HG03432 (cell line): Measurements from ENCODE around the gene PPP1R9B.

Experiments used
- ATAC-seq: cut with Tn5 transposase; IDR thresholded peaks from one replicate; pipeline ENCODE4 v1.9.1; 2021; ENCODE audit warnings: mild to moderate bottlenecking, moderate library complexity; ENCODE audit not compliant: unreplicated experiment

PPP1R9B gene

GRCh38 chr17:50129728-50130558 lies 20.5 kb downstream of the PPP1R9B start, which contains the start of gene SAMD14:
Gene SAMD14 (minus strand): TSS chr17:50130160. CDS start chr17:50124959, 5,201 bp downstream.
- ATAC-seq, result peak; percentile 49

- ATAC-seq, result no peak
Measured at GRCh38 chr17:50129353-50129727, 21.1 kb downstream of the PPP1R9B start.

DNA sequence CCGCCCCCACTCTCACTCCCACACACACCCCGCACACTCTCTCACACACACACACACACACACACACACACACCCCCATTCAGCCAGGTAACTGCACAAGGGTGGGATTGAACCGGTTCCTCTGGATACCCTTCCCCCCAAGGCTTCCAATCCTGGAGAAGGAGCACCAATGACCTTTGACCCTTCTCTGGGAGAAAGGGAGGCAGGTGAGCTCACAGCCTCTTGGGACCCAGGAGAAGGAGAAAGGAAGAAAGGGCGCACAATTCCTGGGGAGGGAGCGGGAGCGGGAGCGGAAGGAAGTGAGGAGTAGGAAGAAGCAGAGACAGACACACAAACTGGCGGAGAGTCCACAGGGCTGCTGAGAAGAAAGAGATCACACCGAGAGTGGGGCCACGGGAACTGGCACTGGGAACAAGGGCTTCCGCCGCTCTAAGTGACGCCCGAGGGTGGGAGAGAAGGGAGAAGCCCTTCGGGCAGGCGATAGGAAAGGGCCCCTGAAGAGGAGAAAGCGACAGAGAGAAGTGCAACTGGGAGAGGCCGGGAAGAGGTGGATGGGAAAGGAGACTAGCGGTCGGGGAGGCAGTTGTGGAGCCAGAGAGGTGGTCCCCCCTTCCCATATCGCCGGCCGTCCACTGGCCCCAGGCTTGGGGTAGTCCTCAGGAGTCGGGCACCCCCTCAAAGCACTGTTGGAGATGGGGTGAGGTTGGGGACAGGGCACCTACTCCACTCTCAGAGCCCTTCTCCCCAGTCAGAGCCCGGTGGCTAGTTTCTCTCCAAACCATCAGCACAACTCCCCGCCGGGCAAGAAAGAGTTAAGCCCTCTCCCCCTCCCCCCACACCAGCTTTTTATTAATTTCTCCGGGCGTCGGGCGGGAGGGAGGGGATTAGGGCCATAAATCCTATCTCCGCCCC lies 21.8 kb downstream of the PPP1R9B start:
- ATAC-seq, result no peak

DNA sequence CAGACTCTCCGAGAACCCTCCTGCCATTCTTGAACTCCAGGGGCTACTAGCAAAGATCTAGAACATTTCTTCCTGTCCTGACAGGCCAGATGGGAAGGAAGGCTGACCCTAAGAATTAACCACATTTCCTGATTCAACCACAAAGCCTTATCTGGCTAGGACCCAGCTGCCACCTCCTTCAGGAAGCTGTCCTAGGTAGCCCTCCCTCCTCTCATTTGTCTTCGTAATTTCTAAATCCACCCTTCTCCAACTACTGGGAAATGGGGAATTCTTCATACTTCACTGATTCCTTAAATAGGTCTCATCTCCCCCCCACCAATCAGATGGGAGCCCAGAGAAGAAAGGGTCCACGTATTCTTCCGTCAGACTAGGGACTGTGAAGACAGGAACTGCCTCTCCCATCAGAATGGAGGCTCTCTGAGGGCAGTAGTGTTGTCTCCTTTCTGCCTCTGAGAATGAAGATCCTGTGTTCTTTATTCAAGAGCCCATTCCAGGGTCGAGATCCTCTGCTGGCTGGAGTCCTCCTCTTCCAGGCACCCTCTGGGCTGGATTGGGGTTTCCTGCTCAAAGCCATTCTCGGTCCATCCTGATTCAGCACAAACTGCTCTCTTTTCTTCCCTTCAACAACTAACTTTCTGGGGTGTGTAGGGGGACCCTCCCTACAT lies 22.6 kb downstream of the PPP1R9B start:
- no peak for ATAC-seq

- ATAC-seq, result no peak
Measured at GRCh38 chr17:50125420-50125997, 25.0 kb downstream of the PPP1R9B start.

GRCh38 chr17:50123649-50124349 lies 26.7 kb downstream of the PPP1R9B start:
- no peak for ATAC-seq

DNA sequence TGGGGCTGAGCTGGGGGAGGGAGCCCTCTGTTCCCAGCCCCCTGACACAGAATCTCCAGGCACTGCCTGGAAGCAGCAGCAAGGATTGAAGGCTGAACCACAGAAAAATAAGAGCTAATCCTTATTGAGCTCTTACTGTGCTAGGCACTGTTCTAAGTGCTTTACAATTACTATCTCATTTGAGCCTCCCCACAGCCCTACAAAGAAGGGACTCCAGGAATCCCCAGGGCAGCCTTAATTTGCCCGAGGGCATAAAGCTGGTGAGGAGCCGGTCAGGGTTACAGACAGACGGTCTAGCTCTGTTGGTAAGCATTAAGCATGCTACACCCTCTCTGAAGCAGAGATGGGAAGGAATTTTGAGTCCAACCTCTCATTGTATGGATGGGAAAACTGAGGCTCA lies 27.5 kb downstream of the PPP1R9B start:
- no peak for ATAC-seq

- no peak for ATAC-seq
Measured at GRCh38 chr17:50120475-50121253, 29.8 kb downstream of the PPP1R9B start.

- ATAC-seq, result no peak
Measured at GRCh38 chr17:50118828-50119218, 31.7 kb downstream of the PPP1R9B start.

DNA sequence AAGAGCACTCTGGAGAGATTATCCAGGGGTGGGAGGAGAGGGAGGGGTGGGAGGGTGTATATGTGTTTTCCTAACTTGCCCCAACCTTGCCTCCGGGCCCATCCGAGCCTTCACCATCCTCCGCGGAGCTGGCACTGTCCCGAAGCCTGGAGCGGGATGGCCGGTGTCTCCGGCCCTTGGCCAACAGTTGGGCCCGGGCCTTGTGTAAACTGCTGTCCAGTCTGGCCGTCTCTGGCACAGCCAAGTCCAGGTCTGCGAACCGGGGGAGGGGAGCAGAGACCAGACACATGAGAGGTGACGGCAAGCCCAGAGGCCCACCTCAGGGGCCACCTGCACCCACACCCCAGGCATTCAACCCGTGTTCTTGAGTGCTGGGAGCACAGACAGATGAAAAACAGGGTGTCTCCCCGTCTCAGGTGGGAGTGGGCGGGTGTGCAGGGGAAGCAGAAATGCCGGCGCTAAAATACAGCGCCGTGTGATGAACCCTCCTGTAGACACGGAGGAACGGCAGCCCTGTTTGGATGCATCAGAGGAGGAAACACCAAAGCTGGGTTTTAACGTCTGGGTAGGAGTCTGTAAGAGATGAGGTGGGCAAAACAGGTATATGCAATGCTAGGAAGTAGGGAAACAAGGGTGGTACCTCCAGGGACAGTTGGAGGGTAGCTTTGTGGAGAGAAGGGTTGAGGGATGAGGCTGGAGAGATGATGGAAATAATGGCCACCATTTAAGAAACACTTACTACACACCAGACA lies 32.2 kb downstream of the PPP1R9B start:
- no peak for ATAC-seq

DNA sequence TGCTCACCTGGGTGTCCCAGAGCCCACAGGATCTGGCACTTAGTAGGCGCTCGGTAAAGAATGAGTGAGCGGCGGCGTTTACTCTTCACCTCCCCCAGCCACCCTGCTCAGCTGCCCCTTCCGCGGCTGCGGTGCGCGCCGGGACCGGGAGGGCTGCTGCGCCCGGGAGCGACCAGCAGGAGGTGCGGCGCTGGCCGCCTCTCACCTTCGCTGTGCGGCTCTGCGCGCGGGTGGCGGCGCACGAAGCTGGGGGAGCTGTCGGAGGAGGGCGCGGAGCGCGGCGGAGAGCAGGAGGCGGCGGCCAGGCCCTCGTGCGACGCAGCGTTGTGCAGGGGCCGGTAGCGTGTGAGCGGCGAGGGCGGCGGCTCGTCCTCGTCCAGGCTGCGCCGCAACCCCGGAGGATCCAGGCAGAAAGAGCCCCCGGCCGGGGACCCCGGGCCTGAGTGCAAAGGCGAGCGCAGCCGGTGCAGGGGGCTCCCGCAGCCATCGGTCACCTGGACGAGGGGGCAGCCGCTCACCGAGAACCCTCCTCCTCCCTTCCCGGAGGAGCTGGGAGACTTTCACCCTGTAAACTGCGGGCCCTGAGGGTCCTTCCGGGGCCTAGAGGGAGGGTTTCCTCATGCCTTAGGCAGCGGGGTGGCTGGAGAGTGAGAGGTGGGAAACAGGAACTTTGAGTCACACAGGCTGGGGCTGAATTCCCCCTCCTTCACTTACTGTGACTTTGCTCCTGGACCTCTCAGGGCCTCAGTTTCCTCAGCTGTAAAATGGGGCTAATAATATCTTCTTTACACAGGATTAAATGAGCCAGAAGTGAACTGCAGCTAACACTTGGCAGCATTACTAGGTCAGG lies 33.0 kb downstream of the PPP1R9B start:
- no peak for ATAC-seq

GRCh38 chr17:50115756-50116155 lies 34.7 kb downstream of the PPP1R9B start:
- no peak for ATAC-seq

GRCh38 chr17:50114849-50115357 lies 35.6 kb downstream of the PPP1R9B start:
- no peak for ATAC-seq

DNA sequence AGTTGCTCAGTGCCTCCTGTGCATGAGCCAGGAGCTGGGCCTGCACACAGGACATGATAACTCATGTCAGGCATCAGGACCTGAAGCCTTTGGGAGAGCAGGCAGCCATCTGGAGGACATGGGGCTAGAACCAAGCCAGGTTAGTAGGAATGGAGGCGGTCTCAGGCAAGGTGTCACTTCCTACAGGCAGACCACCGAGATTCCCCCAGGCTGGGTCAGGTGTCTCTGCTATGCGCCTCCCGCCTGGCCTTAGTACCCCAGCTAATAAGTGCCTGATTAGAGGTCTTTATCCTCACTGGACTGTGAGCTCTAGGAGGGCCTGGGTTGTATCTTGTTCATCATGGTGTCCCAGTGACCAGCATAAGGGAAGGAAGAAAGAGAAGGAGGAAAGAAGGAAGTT lies 36.1 kb downstream of the PPP1R9B start:
- no peak for ATAC-seq

DNA sequence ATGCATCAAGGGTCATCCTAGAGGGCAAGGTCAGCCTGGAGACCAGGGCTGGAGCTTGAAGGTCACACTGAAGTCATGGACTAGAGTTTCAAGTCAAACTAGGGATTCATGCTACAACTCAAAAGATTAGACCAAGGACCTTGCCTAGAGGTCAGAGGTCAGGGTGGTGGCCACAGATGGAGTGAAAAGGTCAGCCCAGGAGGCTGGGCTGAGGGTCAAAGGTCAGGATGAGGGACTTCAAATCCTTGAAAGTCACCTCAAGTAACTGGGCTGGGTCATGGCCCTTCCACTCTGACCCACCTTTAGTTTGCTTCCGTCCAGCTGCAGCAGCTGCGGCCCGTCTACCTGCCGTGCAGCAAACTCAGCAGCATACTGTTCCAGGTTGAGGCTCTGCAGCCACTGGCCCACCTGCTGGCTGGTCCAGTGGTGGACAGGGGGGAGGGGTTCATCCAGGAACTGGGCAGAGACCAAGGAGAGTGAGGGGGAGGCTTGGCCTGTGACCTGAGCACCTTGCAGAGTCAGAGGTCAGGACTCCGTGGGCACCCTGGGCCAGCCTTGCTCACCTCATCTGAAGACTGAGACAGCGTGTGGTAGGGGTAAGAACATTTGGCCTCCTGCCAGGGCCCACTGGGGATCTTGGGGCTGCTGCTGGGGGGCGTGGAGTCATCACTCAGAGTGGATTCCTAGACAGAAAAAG lies 36.7 kb downstream of the PPP1R9B start:
- ATAC-seq, result no peak

GRCh38 chr17:50112694-50113093 lies 37.8 kb downstream of the PPP1R9B start:
- no peak for ATAC-seq
